ENCODE measurements around the gene CLECL1. TPM values are rescaled to one million over a fixed set of nuclear protein-coding genes. Genes with fewer than 3 reads are reported as not detected.

The CLECL1 gene
- total and polyA plus RNA-seq, 2 of the 8 experiments (the other 6 are each of a cell fraction or from before 2014, with no cell fraction given), result not detected

DNA sequence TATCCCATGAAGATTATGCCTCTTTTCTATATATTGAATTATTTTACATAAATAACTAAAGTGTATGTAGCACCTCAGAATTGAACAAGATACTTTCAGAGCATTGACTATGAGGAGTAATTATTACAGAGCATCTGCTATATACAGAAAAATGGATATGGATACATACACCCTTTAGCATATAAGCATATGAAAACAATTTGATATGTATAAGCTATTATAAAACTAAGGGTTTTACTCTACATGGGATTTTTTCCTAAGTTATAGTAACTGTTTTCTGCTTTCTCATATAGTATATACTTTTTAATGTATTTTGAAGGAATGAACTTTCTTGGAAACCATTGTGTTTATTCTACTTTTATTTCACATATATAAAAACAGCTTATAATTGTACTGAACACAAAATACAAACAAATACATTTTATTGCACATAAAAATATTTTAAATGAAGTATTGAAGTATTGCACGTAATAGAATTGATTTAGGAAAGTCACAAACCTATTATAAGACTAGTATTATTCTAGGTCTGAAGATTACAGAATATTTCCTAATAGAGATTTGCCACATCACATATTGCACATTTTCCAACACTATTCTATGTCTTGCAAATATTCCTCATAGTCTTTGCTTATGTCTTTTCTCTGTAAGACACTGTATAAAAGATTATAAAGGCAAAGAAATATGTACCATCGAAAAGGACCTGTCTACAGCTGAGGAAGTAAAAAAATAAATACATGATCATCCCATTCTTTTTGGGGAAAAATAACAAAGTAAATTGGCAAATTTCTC is 19.4 kb upstream of the CLECL1 start:
- H2BK15ac ChIP-seq (ENCODE audit: low read length), result no peak overlapping the region
- H2BK20ac ChIP-seq (ENCODE audit: low read length), result no peak overlapping the region
- no peak overlapping the region for H4K8ac ChIP-seq (ENCODE audit: extremely low read depth, insufficient read depth, low read length)
- WGBS, 2 experiments (ENCODE audit: extremely low coverage in 1 of 2, insufficient coverage in 1 of 2, insufficient read length in 1 of 2, insufficient replicate concordance in 2 of 2, low coverage in 1 of 2, low lambda C conversion rate in 2 of 2, missing lambda C conversion rate in 1 of 2), result 95% methylated on average over 2 of the region's 2 CpGs; no CpG with 5 or more reads in 1 of the 2 experiments
- H3K79me2 ChIP-seq (ENCODE audit: control insufficient read depth in 1 of 2, insufficient read depth in 2 of 2, low read length in 2 of 2), result no peaks in the 10 kb centered on the region
- H4K20me1 ChIP-seq (replicated peaks in 1 of 2; ENCODE audit: control insufficient read depth in 1 of 2, insufficient read depth in 2 of 2, low read length in 2 of 2), result no peaks in the 10 kb centered on the region
- ChIA-PET CTCF (ENCODE audit: partially characterized antibody) (interaction anchor here (0.7 to 15.3 kb wide), 12 partner anchors 8 to 377 kb away, joined by 3 to 278 read pairs (median 4); partner anchors contain the start of gene CD69), POLR2A (ENCODE audit: partially characterized antibody) (no interaction called here)
- H2BK5ac ChIP-seq (ENCODE audit: low read depth, low read length), result no peak overlapping the region
- H3K4me2 ChIP-seq (ENCODE audit: insufficient read depth in 1 of 2, low read depth in 2 of 2, low read length in 2 of 2), result no peak overlapping the region
- DNase-seq (ENCODE audit: low read depth in 1 of 2, low spot score in 2 of 2), result no peak
- no peak overlapping the region for H2BK120ac ChIP-seq (replicated peaks; ENCODE audit: low read depth, low read length)
- no peak overlapping the region for H3K56ac ChIP-seq (replicated peaks; ENCODE audit: insufficient read length, low read depth, low read length)
- no peaks in the 10 kb centered on the region for H3K36me3 ChIP-seq (ENCODE audit: control insufficient read depth in 2 of 4, insufficient read depth in 4 of 4, low read length in 3 of 4)
- no peak overlapping the region for H3K14ac ChIP-seq (ENCODE audit: insufficient read length)
- peaks cover 0 to 4% (median 0%) of the 10 kb centered on the region in 4 experiments; a peak in 1 of 7 replicates for H3K4me1 ChIP-seq (replicated peaks in 1 of 4; ENCODE audit: control insufficient read depth in 3 of 4, insufficient read depth in 4 of 4, low read length in 3 of 4)
- FAIRE-seq, result no peak
- H3K23ac ChIP-seq (ENCODE audit: insufficient read length), result no peak overlapping the region
- H3K9ac ChIP-seq (replicated peaks in 1 of 4; ENCODE audit: extremely low read depth in 1 of 4, low read depth in 3 of 4, low read length in 3 of 4), result no peak overlapping the region
- H3K4ac ChIP-seq (replicated peaks; ENCODE audit: insufficient read length, low read depth, low read length), result no peak overlapping the region
- H3K23me2 ChIP-seq (ENCODE audit: low read depth, low read length), result no peaks in the 10 kb centered on the region
- H3K18ac ChIP-seq (ENCODE audit: extremely low read depth, low read length), result no peak overlapping the region
- H3K4me3 ChIP-seq (ENCODE audit: extremely low read depth in 1 of 4, insufficient read depth in 2 of 4, low read depth in 3 of 4, low read length in 4 of 4), result no peak overlapping the region
- H2AFZ ChIP-seq (ENCODE audit: low read length), result no peak overlapping the region
- no peak overlapping the region for H3K27ac ChIP-seq (ENCODE audit: low read depth, low read length)
- no peaks in the 10 kb centered on the region for H3K79me1 ChIP-seq (ENCODE audit: low read depth, low read length)
- no peaks in the 10 kb centered on the region for H3K9me3 ChIP-seq (ENCODE audit: insufficient read depth in 2 of 2, low read depth in 1 of 2, low read length in 1 of 2)
- H4K5ac ChIP-seq (ENCODE audit: insufficient read length, low read depth, low read length), result no peak overlapping the region
- H4K91ac ChIP-seq (replicated peaks; ENCODE audit: insufficient read length, low read length), result no peak overlapping the region
- no peak overlapping the region for H2AK5ac ChIP-seq (ENCODE audit: low read depth, low read length)
- H3K27me3 ChIP-seq (replicated peaks in 1 of 4; ENCODE audit: control insufficient read depth in 3 of 4, extremely low read depth in 1 of 4, insufficient read depth in 3 of 4, low read length in 3 of 4), result no peaks in the 10 kb centered on the region
- H2BK12ac ChIP-seq (ENCODE audit: low read depth, low read length), result no peak overlapping the region
- TF ChIP-seq SP2 (IDR thresholded peaks at IDR 0.05; ENCODE audit: low read length) (no peak), CHD1 (IDR thresholded peaks at IDR 0.05; ENCODE audit: low read depth, low read length) (no peak), RAD21 (IDR thresholded peaks at IDR 0.05 in 1 of 2, conservative IDR thresholded peaks at IDR 0.05 in 1 of 2; ENCODE audit: low read depth in 2 of 2, low read length in 2 of 2) (no peak), BCL11A (IDR thresholded peaks at IDR 0.05; ENCODE audit: low read depth in 2 of 2, low read length in 2 of 2) (no peak), EP300 (IDR thresholded peaks at IDR 0.05; ENCODE audit: borderline replicate concordance in 1 of 2, low read depth in 2 of 2, low read length in 2 of 2) (no peak), ZNF274 (IDR thresholded peaks at IDR 0.05; ENCODE audit: borderline replicate concordance, extremely low read depth, low read length) (no peak), NRF1 (IDR thresholded peaks at IDR 0.05; ENCODE audit: low read depth, low read length) (no peak), GTF2F1 (IDR thresholded peaks at IDR 0.05; ENCODE audit: borderline replicate concordance, low read depth, low read length) (no peak), EZH2 (IDR thresholded peaks at IDR 0.05; ENCODE audit: low read depth, low read length, severe bottlenecking) (no peak), RNF2 (IDR thresholded peaks at IDR 0.05; ENCODE audit: borderline replicate concordance, low read depth, low read length, missing control alignments, poor library complexity, severe bottlenecking) (no peak)
- TF ChIP-seq, protein P1, sequence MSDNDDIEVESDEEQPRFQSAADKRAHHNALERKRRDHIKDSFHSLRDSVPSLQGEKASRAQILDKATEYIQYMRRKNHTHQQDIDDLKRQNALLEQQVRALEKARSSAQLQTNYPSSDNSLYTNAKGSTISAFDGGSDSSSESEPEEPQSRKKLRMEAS (IDR thresholded peaks at IDR 0.05), result no peak
